HepG2 (cell line): ENCODE measurements around the gene NBPF1. TPM values are rescaled to one million over a fixed set of nuclear protein-coding genes. Genes with fewer than 3 reads are reported as not detected.

Source experiments
- ATF3 ChIP-seq: sonication (generic); formaldehyde crosslinking; IDR thresholded peaks from 2 replicates; pipeline ENCODE4 v1.4.0; 2020; ENCODE audit warnings: missing genetic modification reagents
- CENPT ChIP-seq: sonication (generic); formaldehyde crosslinking; IDR thresholded peaks from 2 replicates; pipeline ENCODE4 v1.8.0; 2022; ENCODE audit warnings: low read depth, mild to moderate bottlenecking, moderate library complexity, missing genetic modification reagents
- CTCF ChIP-seq: sonication (generic); formaldehyde crosslinking; IDR thresholded peaks from 2 replicates; pipeline ENCODE4 v1.5.0; 2020; ENCODE audit warnings: mild to moderate bottlenecking, missing genetic modification reagents, moderate library complexity
- DRAP1 ChIP-seq: IDR thresholded peaks from 2 replicates; pipeline ENCODE4 v1.6.1; 2016; ENCODE audit warnings: missing genetic modification reagents, missing compliant biosample characterization
- HES4 ChIP-seq: sonication (generic); formaldehyde crosslinking; IDR thresholded peaks from 2 replicates; pipeline ENCODE4 v1.9.0; 2021; ENCODE audit warnings: mild to moderate bottlenecking, missing genetic modification reagents, borderline replicate concordance
- HIC2 ChIP-seq: sonication (generic); formaldehyde crosslinking; IDR thresholded peaks from 2 replicates; pipeline ENCODE4 v1.9.0; 2022; ENCODE audit warnings: low read depth, missing genetic modification reagents
- JARID2 ChIP-seq: sonication (generic); formaldehyde crosslinking; IDR thresholded peaks from 2 replicates; pipeline ENCODE4 v1.8.1; 2023; ENCODE audit warnings: missing genetic modification reagents, inconsistent platforms; ENCODE audit not compliant: insufficient replicate concordance
- KDM6A ChIP-seq: IDR thresholded peaks from 2 replicates; pipeline ENCODE4 v1.6.1; 2016; ENCODE audit warnings: low read depth
- PRPF4 ChIP-seq: fragments of 200-400 bp; formaldehyde crosslinking; IDR thresholded peaks from 2 replicates; pipeline ENCODE4 v1.6.1; 2016; ENCODE audit warnings: low read length, low read depth; ENCODE audit not compliant: poor library complexity, severe bottlenecking
- REPIN1 ChIP-seq: sonication (generic); formaldehyde crosslinking; IDR thresholded peaks from 2 replicates; pipeline ENCODE4 v1.8.0; 2022; ENCODE audit warnings: missing genetic modification reagents, low read depth, mild to moderate bottlenecking, borderline replicate concordance
- SIX4 ChIP-seq: sonication (generic); formaldehyde crosslinking; IDR thresholded peaks from 2 replicates; pipeline ENCODE4 v1.4.0; 2020; ENCODE audit warnings: missing genetic modification reagents
- ZBTB3 ChIP-seq: sonication (generic); formaldehyde crosslinking; IDR thresholded peaks from 2 replicates; pipeline ENCODE4 v1.4.0; 2020; ENCODE audit warnings: low read depth, mild to moderate bottlenecking, moderate library complexity, missing genetic modification reagents, borderline replicate concordance
- ZNF577 ChIP-seq: sonication (generic); formaldehyde crosslinking; IDR thresholded peaks from 2 replicates; pipeline ENCODE4 v1.4.0; 2020; ENCODE audit warnings: mild to moderate bottlenecking, low read depth, missing genetic modification reagents, borderline replicate concordance
- ZNF616 ChIP-seq: sonication (generic); formaldehyde crosslinking; IDR thresholded peaks from 2 replicates; pipeline ENCODE4 v1.5.0; 2020; ENCODE audit warnings: low read depth, mild to moderate bottlenecking, missing genetic modification reagents
- ZNF629 ChIP-seq: sonication (generic); formaldehyde crosslinking; conservative IDR thresholded peaks from 2 replicates; pipeline ENCODE4 v1.5.0; 2020; ENCODE audit warnings: missing genetic modification reagents
- ZNF670 ChIP-seq: sonication (generic); formaldehyde crosslinking; IDR thresholded peaks from 2 replicates; pipeline ENCODE4 v1.8.0; 2022; ENCODE audit warnings: mild to moderate bottlenecking, missing genetic modification reagents, borderline replicate concordance
- ZNF687 ChIP-seq: sonication (generic); formaldehyde crosslinking; IDR thresholded peaks from 2 replicates; pipeline ENCODE4 v1.5.1; 2020; ENCODE audit warnings: mild to moderate bottlenecking, missing genetic modification reagents, moderate library complexity
- ZNF792 ChIP-seq: IDR thresholded peaks from 2 replicates; pipeline ENCODE4 v1.6.1; 2016
- polyA plus RNA-seq, 8 experiments: library from polyadenylated mRNA; depleted of rRNA in 3 of 8; stranded (reverse) in 7 of 8; unstranded in 1 of 8; fragments of >200 nt; fragmentation: Illumina TruSeq in 4 of 8; extraction: Trizol in 4 of 8; gene quantifications; 2 replicates each; pipeline versions ENCODE4 v1.2.1 to v1.2.3, GENCODE V29; 2011 to 2016; ENCODE audit warnings: low read depth in 4 of 8, missing spikeins in 1 of 8, mixed read lengths in 1 of 8; ENCODE audit not compliant: insufficient read depth in 1 of 8
- total RNA-seq, 5 experiments: library from RNA; depleted of rRNA; stranded (reverse); fragments of >200 nt; fragmentation: Illumina TruSeq; extraction: Trizol; gene quantifications; 2 replicates each; pipeline ENCODE4 v1.2.3, GENCODE V29; 2016; ENCODE audit warnings: low read depth in 1 of 5

Gene NBPF1
- total and polyA plus RNA-seq, 2 of the 13 experiments (the other 11 are each of a cell fraction or from before 2014, with no cell fraction given), result 30.3 to 35.6 TPM

- TF ChIP-seq ZNF687 (CRISPR knock-in tag) (peak; percentile 87), DRAP1 (peak; percentile 98), CTCF (CRISPR knock-in tag) (peak; percentile 30), ATF3 (CRISPR knock-in tag) (peak; percentile 50), CENPT (CRISPR knock-in tag) (peak; percentile 80; the same call in 1 of the 2 replicates), PRPF4 (peak; percentile 15), ZNF577 (CRISPR knock-in tag) (peak; percentile 51; the same call in 1 of the 2 replicates), SIX4 (CRISPR knock-in tag) (peak; percentile 73), KDM6A (CRISPR knock-in tag) (peak; percentile 98), HES4 (CRISPR knock-in tag) (peak; percentile 95), REPIN1 (CRISPR knock-in tag) (peak; percentile 88), ZNF792 (peak; percentile 98), JARID2 (CRISPR knock-in tag) (peak; percentile 97), ZNF629 (CRISPR knock-in tag) (peak; percentile 58), HIC2 (CRISPR knock-in tag) (peak; percentile 26; the same call in 1 of the 2 replicates), ZNF670 (CRISPR knock-in tag) (peak; percentile 94), ZNF616 (peak; percentile 30; the same call in 1 of the 2 replicates), ZBTB3 (CRISPR knock-in tag) (peak; percentile 93)
Measured at GRCh38 chr1:16645271-16646060, 32.1 kb upstream of the NBPF1 start (continued).
